ENCODE results near the gene GALR3. TPM values are rescaled to one million over a fixed set of nuclear protein-coding genes. Genes with fewer than 3 reads are reported as not detected.

The GALR3 gene, protein sequence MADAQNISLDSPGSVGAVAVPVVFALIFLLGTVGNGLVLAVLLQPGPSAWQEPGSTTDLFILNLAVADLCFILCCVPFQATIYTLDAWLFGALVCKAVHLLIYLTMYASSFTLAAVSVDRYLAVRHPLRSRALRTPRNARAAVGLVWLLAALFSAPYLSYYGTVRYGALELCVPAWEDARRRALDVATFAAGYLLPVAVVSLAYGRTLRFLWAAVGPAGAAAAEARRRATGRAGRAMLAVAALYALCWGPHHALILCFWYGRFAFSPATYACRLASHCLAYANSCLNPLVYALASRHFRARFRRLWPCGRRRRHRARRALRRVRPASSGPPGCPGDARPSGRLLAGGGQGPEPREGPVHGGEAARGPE
- 0.08 TPM in 1 of 5 replicates, not detected in the others for total RNA-seq (2022; extraction: Qiagen RNA extraction)

DNA sequence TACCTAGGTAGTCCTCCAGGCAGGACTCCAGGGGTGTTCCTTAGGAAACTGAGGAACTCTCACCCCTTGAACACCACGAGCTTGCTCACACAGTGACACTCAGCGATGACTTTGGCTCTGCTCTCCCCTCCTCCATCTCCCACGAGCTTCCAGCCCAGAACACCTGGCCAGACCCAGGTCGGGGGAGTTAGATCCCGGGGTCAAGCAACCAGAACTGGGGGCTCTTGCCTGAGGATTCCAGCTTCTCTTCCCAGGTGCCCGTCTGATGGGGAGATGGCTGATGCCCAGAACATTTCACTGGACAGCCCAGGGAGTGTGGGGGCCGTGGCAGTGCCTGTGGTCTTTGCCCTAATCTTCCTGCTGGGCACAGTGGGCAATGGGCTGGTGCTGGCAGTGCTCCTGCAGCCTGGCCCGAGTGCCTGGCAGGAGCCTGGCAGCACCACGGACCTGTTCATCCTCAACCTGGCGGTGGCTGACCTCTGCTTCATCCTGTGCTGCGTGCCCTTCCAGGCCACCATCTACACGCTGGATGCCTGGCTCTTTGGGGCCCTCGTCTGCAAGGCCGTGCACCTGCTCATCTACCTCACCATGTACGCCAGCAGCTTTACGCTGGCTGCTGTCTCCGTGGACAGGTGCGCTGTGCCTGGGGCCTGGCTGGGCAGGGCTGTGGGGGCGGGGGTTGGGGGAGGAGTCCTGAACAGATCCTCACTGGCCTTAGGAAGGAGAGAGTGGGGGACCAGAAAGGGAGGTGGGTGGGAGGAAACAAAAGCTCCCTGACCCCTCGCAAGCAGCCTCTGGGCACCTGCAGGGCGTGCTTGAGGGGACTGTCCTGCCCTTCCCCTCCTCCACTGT, at the start of gene GALR3:
TSS of gene GALR3 (plus strand) at position 249 of the 852 bp plus-strand sequence. CDS start at position 274, 25 bp downstream.

DNA sequence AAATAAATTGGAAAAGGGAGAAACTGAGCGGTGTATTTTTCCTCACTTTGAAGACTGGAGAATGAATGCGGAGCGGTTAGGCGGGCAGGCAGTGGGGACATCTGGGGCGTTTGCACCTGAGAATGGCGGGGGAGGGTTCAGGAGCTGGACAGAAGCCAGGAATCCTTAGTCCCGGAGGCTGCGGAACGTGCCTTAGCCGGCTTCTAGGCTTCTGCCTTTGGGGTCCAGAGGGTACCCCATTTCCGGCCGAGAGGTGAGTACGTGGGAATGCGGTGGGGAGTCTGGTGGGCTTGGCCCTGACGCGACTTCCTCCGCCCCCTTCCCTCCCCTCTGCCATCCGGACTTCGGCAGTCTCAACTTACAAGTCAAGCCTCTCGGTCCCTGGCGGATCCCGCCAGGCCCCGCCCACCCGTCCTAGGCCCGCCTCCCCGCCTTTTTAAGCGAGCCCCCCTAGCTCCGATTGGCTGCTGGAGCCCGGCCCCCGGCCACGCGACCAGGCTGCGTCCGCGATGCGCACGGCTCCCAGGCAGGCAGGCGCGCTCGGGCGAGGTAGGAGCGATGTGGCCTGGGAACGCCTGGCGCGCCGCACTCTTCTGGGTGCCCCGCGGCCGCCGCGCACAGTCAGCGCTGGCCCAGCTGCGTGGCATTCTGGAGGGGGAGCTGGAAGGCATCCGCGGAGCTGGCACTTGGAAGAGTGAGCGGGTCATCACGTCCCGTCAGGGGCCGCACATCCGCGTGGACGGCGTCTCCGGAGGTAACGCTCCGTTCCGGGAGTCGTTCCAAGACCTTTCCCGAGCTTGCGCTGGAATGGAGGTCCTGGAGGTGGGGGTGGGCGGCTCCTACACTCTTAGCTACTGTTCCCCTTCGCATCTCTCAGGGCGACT, 15.5 kb upstream of the GALR3 start, which contains the start of gene GCAT:
TSS of gene GCAT (plus strand) at position 525 of the 884 bp plus-strand sequence. CDS start at position 559, 34 bp downstream.

DNA sequence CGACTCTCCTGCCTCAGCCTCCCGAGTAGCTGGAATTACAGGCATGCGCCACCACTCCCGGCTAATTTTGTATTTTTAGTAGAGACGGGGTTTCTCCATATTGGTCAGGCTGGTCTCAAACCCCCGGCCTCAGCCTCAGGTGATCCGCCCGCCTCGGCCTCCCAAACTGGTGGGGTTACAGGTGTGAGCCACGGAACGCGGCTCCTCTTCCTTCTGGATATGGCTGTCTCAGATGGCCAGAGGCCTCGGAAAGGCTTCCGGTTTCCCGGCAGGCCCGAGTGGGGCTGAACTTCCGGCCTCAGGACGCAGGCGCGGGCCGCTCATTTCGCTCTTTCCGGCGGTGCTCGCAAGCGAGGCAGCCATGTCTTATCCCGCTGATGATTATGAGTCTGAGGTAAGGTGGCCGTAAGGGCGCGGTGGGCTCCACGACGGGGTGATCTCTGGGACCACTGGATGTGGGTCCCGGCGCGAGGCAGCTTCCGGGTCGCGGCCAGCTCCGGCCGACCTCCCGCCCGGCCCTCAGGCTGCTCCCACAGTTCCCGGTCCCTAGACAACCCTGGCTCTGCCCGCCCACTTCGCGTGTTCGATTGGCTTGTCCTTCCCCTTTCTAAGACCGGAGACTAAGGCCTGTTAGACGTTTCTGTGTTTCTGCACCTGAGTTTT, 26.0 kb downstream of the GALR3 start, which contains the start of gene EIF3L:
TSS of gene EIF3L (plus strand) at position 331 of the 663 bp plus-strand sequence. CDS start at position 362, 31 bp downstream.

Other genes with a start within 250 kb of the GALR3 start
- 0.16 to 0.30 TPM (median 0.19 TPM) in 4 of 5 replicates, not detected in the other for gene LGALS2, start 243.3 kb upstream of the GALR3 start, total RNA-seq (2022; extraction: Qiagen RNA extraction)
- 17.7 to 23.1 TPM (median 20.7 TPM) in 5 replicates for gene GGA1, start 214.5 kb upstream of the GALR3 start, total RNA-seq (2022; extraction: Qiagen RNA extraction)
- gene SH3BP1, start 183.7 kb upstream of the GALR3 start, total RNA-seq (2022; extraction: Qiagen RNA extraction) = 1.0 to 2.0 TPM (median 1.6 TPM) in 5 replicates
- 12.2 to 17.5 TPM (median 15.7 TPM) in 5 replicates for gene PDXP, start 164.7 kb upstream of the GALR3 start, total RNA-seq (2022; extraction: Qiagen RNA extraction)
- gene LGALS1, start 147.7 kb upstream of the GALR3 start, total RNA-seq (2022; extraction: Qiagen RNA extraction) = 1,265 to 1,421 TPM (median 1,365 TPM) in 5 replicates
- gene NOL12, start 137.0 kb upstream of the GALR3 start, total RNA-seq (2022; extraction: Qiagen RNA extraction) = 24.4 to 29.5 TPM (median 27.5 TPM) in 5 replicates
- 30.0 to 40.5 TPM (median 37.3 TPM) in 5 replicates for gene TRIOBP, start 126.3 kb upstream of the GALR3 start, total RNA-seq (2022; extraction: Qiagen RNA extraction)
- gene GCAT, start 15.4 kb upstream of the GALR3 start, total RNA-seq (2022; extraction: Qiagen RNA extraction) = 3.5 to 4.2 TPM (median 3.8 TPM) in 5 replicates
- 18.3 to 23.9 TPM (median 23.5 TPM) in 5 replicates for gene ANKRD54, start 21.0 kb downstream of the GALR3 start, total RNA-seq (2022; extraction: Qiagen RNA extraction)
- 257 to 285 TPM (median 270 TPM) in 5 replicates for gene EIF3L, start 26.0 kb downstream of the GALR3 start, total RNA-seq (2022; extraction: Qiagen RNA extraction)
- 18.5 to 20.8 TPM (median 19.9 TPM) in 5 replicates for gene MICALL1, start 82.9 kb downstream of the GALR3 start, total RNA-seq (2022; extraction: Qiagen RNA extraction)
- gene C22orf23, start 130.2 kb downstream of the GALR3 start, total RNA-seq (2022; extraction: Qiagen RNA extraction) = 0.22 to 0.33 TPM (median 0.23 TPM) in 5 replicates
- gene POLR2F, start 130.3 kb downstream of the GALR3 start, total RNA-seq (2022; extraction: Qiagen RNA extraction) = 115 to 142 TPM (median 132 TPM) in 5 replicates
- 0.08 TPM in 1 of 5 replicates, not detected in the others for gene SOX10, start 161.2 kb downstream of the GALR3 start, total RNA-seq (2022; extraction: Qiagen RNA extraction)
- 11.8 to 14.1 TPM (median 12.4 TPM) in 5 replicates for gene PICK1, start 234.0 kb downstream of the GALR3 start, total RNA-seq (2022; extraction: Qiagen RNA extraction)